Measurements from ENCODE around the gene OR52N5.

DNA sequence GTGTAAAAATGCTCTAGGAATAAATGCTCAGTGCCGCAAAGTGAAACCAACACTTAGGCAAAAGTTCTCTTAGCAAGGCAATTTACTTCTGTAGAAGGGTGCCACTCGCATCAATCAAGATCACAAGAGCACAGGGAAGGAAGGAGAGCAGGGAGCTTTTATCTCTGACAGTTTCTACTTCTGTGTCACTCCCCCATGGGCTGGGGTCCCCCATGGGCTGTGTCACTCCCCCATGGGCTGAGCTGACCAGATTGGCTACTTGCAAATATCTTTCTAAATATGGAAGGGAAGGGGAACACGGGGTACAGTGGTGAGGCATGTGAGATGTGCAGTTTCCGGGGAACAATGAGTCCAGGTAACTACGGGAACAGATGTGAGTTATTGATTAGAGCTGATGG, 26.0 kb upstream of the OR52N5 start:
- TF ChIP-seq, protein P1, sequence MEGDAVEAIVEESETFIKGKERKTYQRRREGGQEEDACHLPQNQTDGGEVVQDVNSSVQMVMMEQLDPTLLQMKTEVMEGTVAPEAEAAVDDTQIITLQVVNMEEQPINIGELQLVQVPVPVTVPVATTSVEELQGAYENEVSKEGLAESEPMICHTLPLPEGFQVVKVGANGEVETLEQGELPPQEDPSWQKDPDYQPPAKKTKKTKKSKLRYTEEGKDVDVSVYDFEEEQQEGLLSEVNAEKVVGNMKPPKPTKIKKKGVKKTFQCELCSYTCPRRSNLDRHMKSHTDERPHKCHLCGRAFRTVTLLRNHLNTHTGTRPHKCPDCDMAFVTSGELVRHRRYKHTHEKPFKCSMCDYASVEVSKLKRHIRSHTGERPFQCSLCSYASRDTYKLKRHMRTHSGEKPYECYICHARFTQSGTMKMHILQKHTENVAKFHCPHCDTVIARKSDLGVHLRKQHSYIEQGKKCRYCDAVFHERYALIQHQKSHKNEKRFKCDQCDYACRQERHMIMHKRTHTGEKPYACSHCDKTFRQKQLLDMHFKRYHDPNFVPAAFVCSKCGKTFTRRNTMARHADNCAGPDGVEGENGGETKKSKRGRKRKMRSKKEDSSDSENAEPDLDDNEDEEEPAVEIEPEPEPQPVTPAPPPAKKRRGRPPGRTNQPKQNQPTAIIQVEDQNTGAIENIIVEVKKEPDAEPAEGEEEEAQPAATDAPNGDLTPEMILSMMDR (IDR thresholded peaks at IDR 0.05; ENCODE audit: insufficient read depth, low read length, poor library complexity, severe bottlenecking): no peak
- TF ChIP-seq EZH2phosphoT487 (conservative IDR thresholded peaks at IDR 0.05; ENCODE audit: low read length): no peak
